ENCODE data around the gene RPS4Y2.

RPS4Y2 gene

DNA sequence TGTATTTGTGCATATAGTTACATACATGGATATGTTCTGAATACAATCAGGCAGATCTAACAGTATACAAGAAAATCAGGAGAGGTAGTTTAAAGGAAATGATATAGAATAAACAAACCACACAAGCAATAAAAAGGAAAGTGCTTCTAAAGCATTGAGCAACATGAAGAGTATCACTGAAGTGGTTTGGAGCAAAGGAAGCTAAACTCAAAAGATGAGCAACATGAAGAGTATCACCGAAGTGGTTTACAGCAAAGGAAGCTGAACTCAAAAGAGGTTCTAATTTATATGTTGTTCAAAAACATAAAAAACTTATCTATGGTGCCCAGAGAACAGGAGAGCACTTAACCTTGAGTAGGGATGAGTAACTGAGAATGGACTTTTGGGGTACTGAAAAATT lies 29.1 kb downstream of the RPS4Y2 start:
- H3K9me3 ChIP-seq (ENCODE audit: severe bottlenecking) = no peaks in the 10 kb centered on the region
- no peak overlapping the region for H3K27ac ChIP-seq (ENCODE audit: poor library complexity, severe bottlenecking)
- no peaks in the 10 kb centered on the region for H3K4me1 ChIP-seq (ENCODE audit: insufficient read depth, poor library complexity, severe bottlenecking)
- DNase-seq (ENCODE audit: low spot score) = no peak
- H3K36me3 ChIP-seq (ENCODE audit: low read depth) = no peaks in the 10 kb centered on the region
- H3K27me3 ChIP-seq (ENCODE audit: insufficient read depth, poor library complexity, severe bottlenecking) = no peaks in the 10 kb centered on the region
- no peak for ATAC-seq (ENCODE audit: low read depth)
- H3K4me3 ChIP-seq (ENCODE audit: severe bottlenecking) = no peak overlapping the region
- TF ChIP-seq, protein P1, sequence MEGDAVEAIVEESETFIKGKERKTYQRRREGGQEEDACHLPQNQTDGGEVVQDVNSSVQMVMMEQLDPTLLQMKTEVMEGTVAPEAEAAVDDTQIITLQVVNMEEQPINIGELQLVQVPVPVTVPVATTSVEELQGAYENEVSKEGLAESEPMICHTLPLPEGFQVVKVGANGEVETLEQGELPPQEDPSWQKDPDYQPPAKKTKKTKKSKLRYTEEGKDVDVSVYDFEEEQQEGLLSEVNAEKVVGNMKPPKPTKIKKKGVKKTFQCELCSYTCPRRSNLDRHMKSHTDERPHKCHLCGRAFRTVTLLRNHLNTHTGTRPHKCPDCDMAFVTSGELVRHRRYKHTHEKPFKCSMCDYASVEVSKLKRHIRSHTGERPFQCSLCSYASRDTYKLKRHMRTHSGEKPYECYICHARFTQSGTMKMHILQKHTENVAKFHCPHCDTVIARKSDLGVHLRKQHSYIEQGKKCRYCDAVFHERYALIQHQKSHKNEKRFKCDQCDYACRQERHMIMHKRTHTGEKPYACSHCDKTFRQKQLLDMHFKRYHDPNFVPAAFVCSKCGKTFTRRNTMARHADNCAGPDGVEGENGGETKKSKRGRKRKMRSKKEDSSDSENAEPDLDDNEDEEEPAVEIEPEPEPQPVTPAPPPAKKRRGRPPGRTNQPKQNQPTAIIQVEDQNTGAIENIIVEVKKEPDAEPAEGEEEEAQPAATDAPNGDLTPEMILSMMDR (IDR thresholded peaks at IDR 0.05; ENCODE audit: poor library complexity, severe bottlenecking) = no peak

DNA sequence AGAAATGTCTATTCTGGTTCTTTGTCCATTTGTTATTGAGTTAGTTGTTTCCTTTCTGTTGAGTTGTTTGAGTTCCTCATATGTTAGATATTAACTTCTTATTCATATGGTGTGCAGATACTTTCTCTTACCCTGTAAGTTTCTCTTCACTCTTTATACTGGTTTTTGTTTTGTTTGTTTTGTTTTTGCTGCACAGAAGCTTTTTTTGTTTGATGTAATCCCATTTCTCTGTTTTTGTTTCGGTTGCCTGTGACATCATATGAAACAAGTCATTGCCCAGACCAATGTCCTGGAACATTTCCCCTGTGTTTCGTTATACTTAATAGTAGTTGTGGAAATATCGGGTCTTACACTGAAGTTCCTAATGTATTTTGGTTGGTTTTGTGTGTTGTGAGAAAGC lies 31.2 kb downstream of the RPS4Y2 start:
- Histone ChIP-seq H3K36me3 (ENCODE audit: low read depth) (no peaks in the 10 kb centered on the region), H3K4me1 (ENCODE audit: insufficient read depth, poor library complexity, severe bottlenecking) (no peaks in the 10 kb centered on the region), H3K9me3 (ENCODE audit: severe bottlenecking) (no peaks in the 10 kb centered on the region), H3K27ac (ENCODE audit: poor library complexity, severe bottlenecking) (no peak overlapping the region), H3K4me3 (ENCODE audit: severe bottlenecking) (no peak overlapping the region), H3K27me3 (ENCODE audit: insufficient read depth, poor library complexity, severe bottlenecking) (no peaks in the 10 kb centered on the region)
- no peak for DNase-seq (ENCODE audit: low spot score)
- TF ChIP-seq, protein P1 (IDR thresholded peaks at IDR 0.05; ENCODE audit: poor library complexity, severe bottlenecking) = no peak
- no peak for ATAC-seq (ENCODE audit: low read depth)

DNA sequence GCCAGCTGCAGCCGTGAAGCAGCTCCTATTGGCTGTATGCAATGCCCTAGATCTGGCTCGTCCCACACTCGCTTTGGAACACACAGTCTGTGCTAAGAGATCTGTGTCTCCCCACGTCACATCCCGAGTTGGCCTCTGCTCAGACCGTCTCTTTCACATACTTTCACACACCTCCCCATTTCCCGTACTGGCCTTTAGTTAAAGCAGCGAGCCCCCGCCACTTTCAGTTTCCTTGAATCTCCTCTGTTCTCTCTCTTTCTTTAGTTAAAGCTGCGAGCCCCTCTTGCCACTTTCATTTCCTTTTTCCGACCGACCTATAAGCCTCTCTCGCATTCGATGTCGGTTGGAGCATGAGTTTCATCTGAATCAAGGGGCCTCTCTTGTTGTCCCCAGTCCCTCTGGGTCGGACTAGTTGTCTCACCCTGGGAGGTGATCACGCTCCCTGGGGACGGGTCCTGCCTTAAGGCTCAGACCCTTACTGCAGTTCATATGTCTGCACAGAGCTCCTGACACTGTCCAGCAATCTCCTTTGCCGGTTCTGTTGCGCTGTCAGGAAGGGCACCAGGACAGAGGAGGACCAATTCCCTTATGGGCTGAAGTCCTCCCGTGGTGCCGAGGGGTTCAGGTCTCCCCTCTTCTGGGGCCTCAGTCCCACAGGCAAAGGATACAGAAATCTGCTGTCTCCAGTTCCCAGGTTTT lies 42.6 kb downstream of the RPS4Y2 start:
- DNase-seq (ENCODE audit: low spot score) (no peak), ATAC-seq (ENCODE audit: low read depth) (no peak; the same call in 1 of the 3 replicates)
- H3K4me1 ChIP-seq (ENCODE audit: insufficient read depth, poor library complexity, severe bottlenecking) = no peaks in the 10 kb centered on the region
- TF ChIP-seq, protein P1 (IDR thresholded peaks at IDR 0.05; ENCODE audit: poor library complexity, severe bottlenecking) = no peak
- H3K27me3 ChIP-seq (ENCODE audit: insufficient read depth, poor library complexity, severe bottlenecking) = peaks cover 4% of the 10 kb centered on the region
- H3K4me3 ChIP-seq (ENCODE audit: severe bottlenecking) = no peak overlapping the region
- peaks cover 2% of the 10 kb centered on the region for H3K9me3 ChIP-seq (ENCODE audit: severe bottlenecking)
- H3K36me3 ChIP-seq (ENCODE audit: low read depth) = no peaks in the 10 kb centered on the region
- H3K27ac ChIP-seq (ENCODE audit: poor library complexity, severe bottlenecking) = no peak overlapping the region

DNA sequence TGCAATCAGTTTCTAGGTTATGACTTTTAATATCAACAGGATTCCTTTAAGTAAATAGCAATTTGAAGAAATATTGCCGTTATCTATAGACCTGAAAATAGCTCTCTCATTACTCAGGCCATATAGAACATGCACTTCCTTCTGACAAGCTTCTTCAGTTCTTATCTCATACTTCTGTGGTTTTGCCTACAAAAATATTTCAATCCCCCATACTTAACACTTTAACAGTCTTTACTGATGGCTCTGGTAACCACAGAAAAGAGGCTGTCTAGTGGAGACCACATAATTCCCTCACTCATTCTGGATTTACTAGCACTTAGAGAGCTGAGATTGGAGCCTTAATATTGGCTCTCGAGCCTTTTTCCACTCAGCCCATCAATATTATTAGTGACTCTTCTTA lies 46.8 kb downstream of the RPS4Y2 start:
- Histone ChIP-seq H3K27me3 (ENCODE audit: insufficient read depth, poor library complexity, severe bottlenecking) (peaks cover 4% of the 10 kb centered on the region), H3K4me3 (ENCODE audit: severe bottlenecking) (no peak overlapping the region), H3K9me3 (ENCODE audit: severe bottlenecking) (peaks cover 2% of the 10 kb centered on the region), H3K27ac (ENCODE audit: poor library complexity, severe bottlenecking) (no peak overlapping the region), H3K4me1 (ENCODE audit: insufficient read depth, poor library complexity, severe bottlenecking) (no peaks in the 10 kb centered on the region), H3K36me3 (ENCODE audit: low read depth) (no peaks in the 10 kb centered on the region)
- DNase-seq (ENCODE audit: low spot score) = no peak
- TF ChIP-seq, protein P1 (IDR thresholded peaks at IDR 0.05; ENCODE audit: poor library complexity, severe bottlenecking) = no peak
- no peak for ATAC-seq (ENCODE audit: low read depth)

DNA sequence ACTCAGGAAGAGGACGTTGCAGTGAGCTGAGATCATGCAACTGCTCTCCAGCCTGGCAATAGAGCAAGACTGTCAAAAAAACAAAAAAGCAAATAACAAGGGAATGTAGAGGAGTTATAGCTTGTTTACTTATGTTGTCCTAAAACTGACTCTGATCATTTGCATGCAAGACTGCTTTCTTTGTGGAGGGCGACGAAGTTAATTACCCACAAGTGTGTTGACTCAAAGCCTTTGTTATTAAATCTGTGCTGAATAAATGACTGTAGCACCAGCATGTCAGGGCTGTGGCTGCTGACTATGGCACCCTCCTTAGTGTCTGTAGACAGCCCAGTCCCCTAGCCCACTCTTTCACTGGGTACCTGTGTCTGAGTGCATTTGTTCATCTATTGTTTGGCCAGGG lies 50.3 kb downstream of the RPS4Y2 start:
- TF ChIP-seq, protein P1 (IDR thresholded peaks at IDR 0.05; ENCODE audit: poor library complexity, severe bottlenecking) = no peak

More for the DNA sequence above, 50.3 kb downstream of the RPS4Y2 start:
- no peak overlapping the region for H3K27ac ChIP-seq (ENCODE audit: poor library complexity, severe bottlenecking)
- H3K36me3 ChIP-seq (ENCODE audit: low read depth) = no peaks in the 10 kb centered on the region
- no peaks in the 10 kb centered on the region for H3K9me3 ChIP-seq (ENCODE audit: severe bottlenecking)
- DNase-seq (ENCODE audit: low spot score) (no peak), ATAC-seq (ENCODE audit: low read depth) (no peak)
- H3K27me3 ChIP-seq (ENCODE audit: insufficient read depth, poor library complexity, severe bottlenecking) = no peaks in the 10 kb centered on the region
- no peak overlapping the region for H3K4me3 ChIP-seq (ENCODE audit: severe bottlenecking)
- no peaks in the 10 kb centered on the region for H3K4me1 ChIP-seq (ENCODE audit: insufficient read depth, poor library complexity, severe bottlenecking)
